Activated CD4-positive, alpha-beta T cell treated with anti-CD3 and anti-CD28 coated beads, Interleukin-10, Interleukin-2, amounts not matched to agents 100 ng/mL and 50 ng/mL, durations not matched to agents 16 hours and 8 hours (primary cell): ENCODE measurements around the gene ITGA5.

ENCODE experiments used
- DNase-seq: peaks from one replicate; pipeline ENCODE4 v3.0.0-alpha.2; 2020

ITGA5 gene

GRCh38 chr12:54349679-54350078 lies 69.4 kb downstream of the ITGA5 start:
- DNase-seq: no peak

GRCh38 chr12:54349036-54349435 lies 70.0 kb downstream of the ITGA5 start:
- DNase-seq: no peak
